Glutamatergic neuron (in vitro differentiated cells): ENCODE results near the gene CLSTN2. TPM values are rescaled to one million over a fixed set of nuclear protein-coding genes. Genes with fewer than 3 reads are reported as not detected.

Experiments
- DNase-seq: peaks from one replicate; pipeline ENCODE4 v3.0.0; 2022
- H3K27ac Mint-ChIP-seq: one replicate; pipeline ENCODE4 v1.8.0; 2020; ENCODE audit warnings: mild to moderate bottlenecking, mixed read lengths, inconsistent platforms; ENCODE audit not compliant: unreplicated experiment
- H3K27me3 Mint-ChIP-seq: one replicate; pipeline ENCODE4 v1.8.0; 2020; ENCODE audit warnings: mild to moderate bottlenecking, moderate library complexity, mixed read lengths, inconsistent platforms; ENCODE audit not compliant: unreplicated experiment
- H3K36me3 Mint-ChIP-seq: one replicate; pipeline ENCODE4 v1.8.0; 2020; ENCODE audit warnings: mild to moderate bottlenecking, mixed read lengths, inconsistent platforms; ENCODE audit not compliant: unreplicated experiment
- H3K4me1 Mint-ChIP-seq: one replicate; pipeline ENCODE4 v1.8.0; 2020; ENCODE audit warnings: mild to moderate bottlenecking, low read depth, mixed read lengths, inconsistent platforms; ENCODE audit not compliant: unreplicated experiment
- H3K4me3 Mint-ChIP-seq: one replicate; pipeline ENCODE4 v1.8.0; 2020; ENCODE audit warnings: mild to moderate bottlenecking, mixed read lengths, inconsistent platforms; ENCODE audit not compliant: unreplicated experiment
- H3K9me3 Mint-ChIP-seq: one replicate; pipeline ENCODE4 v1.8.0; 2020; ENCODE audit warnings: mild to moderate bottlenecking, moderate library complexity, mixed read lengths, inconsistent platforms; ENCODE audit not compliant: unreplicated experiment
- CTCF ChIP-seq: fragments of 200-600 bp; sonication (generic); IDR thresholded peaks from one replicate; pipeline ENCODE4 v1.5.0; 2021; ENCODE audit not compliant: partially characterized antibody, unreplicated experiment
- total RNA-seq: library from RNA; stranded (reverse); fragmentation: NEBNext Ultra II Directional; extraction: Animal tissue kit (Norgen Biotek cat#: 25700); gene quantifications from one replicate; pipeline ENCODE4 v1.2.1, GENCODE V29; 2021; ENCODE audit not compliant: unreplicated experiment

The CLSTN2 gene
- total RNA-seq, 1 donor from 2014 or later: 3.1 TPM

DNA sequence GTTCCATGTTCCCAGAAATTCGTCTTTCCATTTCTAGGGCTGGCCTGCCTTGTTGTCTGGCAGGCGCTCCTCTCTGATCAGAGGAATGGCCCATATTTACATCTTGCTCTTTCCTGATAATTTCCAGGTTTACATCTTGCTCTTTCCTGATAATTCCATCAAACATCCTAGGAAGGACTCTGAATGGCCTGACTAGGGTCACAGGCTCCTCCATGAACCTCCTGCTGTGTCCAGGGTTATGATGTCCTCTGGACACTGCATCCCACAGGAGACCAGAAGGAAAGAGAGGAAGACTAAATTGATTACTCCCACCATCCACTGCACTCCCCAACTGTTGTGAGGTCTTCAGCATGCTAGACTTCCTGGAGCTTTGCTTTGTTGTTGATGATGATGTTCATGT lies 75.4 kb downstream of the CLSTN2 start:
- H3K27ac Mint-ChIP-seq: no peak overlapping the region
- H3K9me3 Mint-ChIP-seq: no peaks in the 10 kb centered on the region
- H3K27me3 Mint-ChIP-seq: peaks cover 5% of the 10 kb centered on the region
- TF ChIP-seq CTCF: no peak
- H3K36me3 Mint-ChIP-seq: no peaks in the 10 kb centered on the region
- H3K4me1 Mint-ChIP-seq: peaks cover 7% of the 10 kb centered on the region
- no peak for DNase-seq
- no peak overlapping the region for H3K4me3 Mint-ChIP-seq

- Mint-ChIP-seq H3K36me3 (no peaks in the 10 kb centered on the region), H3K27ac (no peak overlapping the region), H3K4me1 (peaks cover 7% of the 10 kb centered on the region), H3K4me3 (no peak overlapping the region), H3K9me3 (no peaks in the 10 kb centered on the region), H3K27me3 (peaks cover 6% of the 10 kb centered on the region)
- TF ChIP-seq CTCF: no peak
- no peak for DNase-seq
Observed at GRCh38 chr3:140011086-140011485, 76.1 kb downstream of the CLSTN2 start.

GRCh38 chr3:140011611-140012277 lies 76.8 kb downstream of the CLSTN2 start:
- Mint-ChIP-seq H3K4me3 (no peak overlapping the region), H3K4me1 (peaks cover 7% of the 10 kb centered on the region), H3K27ac (no peak overlapping the region), H3K9me3 (no peaks in the 10 kb centered on the region), H3K27me3 (peaks cover 6% of the 10 kb centered on the region), H3K36me3 (no peaks in the 10 kb centered on the region)
- no peak for TF ChIP-seq CTCF
- no peak for DNase-seq

GRCh38 chr3:140013220-140013619 lies 78.2 kb downstream of the CLSTN2 start:
- H3K27ac Mint-ChIP-seq: no peak overlapping the region
- no peak for TF ChIP-seq CTCF
- H3K4me3 Mint-ChIP-seq: no peak overlapping the region
- H3K9me3 Mint-ChIP-seq: no peaks in the 10 kb centered on the region
- H3K4me1 Mint-ChIP-seq: no peaks in the 10 kb centered on the region
- H3K27me3 Mint-ChIP-seq: peaks cover 5% of the 10 kb centered on the region
- no peak for DNase-seq
- no peaks in the 10 kb centered on the region for H3K36me3 Mint-ChIP-seq

- no peaks in the 10 kb centered on the region for H3K4me1 Mint-ChIP-seq
- peaks cover 5% of the 10 kb centered on the region for H3K27me3 Mint-ChIP-seq
- peaks cover 2% of the 10 kb centered on the region for H3K9me3 Mint-ChIP-seq
- H3K27ac Mint-ChIP-seq: no peak overlapping the region
- TF ChIP-seq CTCF: no peak
- DNase-seq: no peak
- H3K36me3 Mint-ChIP-seq: no peaks in the 10 kb centered on the region
- H3K4me3 Mint-ChIP-seq: no peak overlapping the region
Observed at GRCh38 chr3:140014831-140015495, 80.0 kb downstream of the CLSTN2 start.
